HepG2 (cell line): ENCODE measurements around the gene SAMD10. TPM values are rescaled to one million over a fixed set of nuclear protein-coding genes. Genes with fewer than 3 reads are reported as not detected.

ENCODE experiments used
- BCL6 ChIP-seq: IDR thresholded peaks from 2 replicates; pipeline ENCODE4 v1.6.1; 2016; ENCODE audit warnings: missing genetic modification reagents, missing compliant biosample characterization
- CC2D1A ChIP-seq: sonication (generic); formaldehyde crosslinking; IDR thresholded peaks from 2 replicates; pipeline ENCODE4 v1.8.1; 2023; ENCODE audit warnings: mild to moderate bottlenecking, missing genetic modification reagents
- CREM ChIP-seq, 2 experiments: sonication (generic) in 1 of 2; formaldehyde crosslinking in 1 of 2; IDR thresholded peaks; 2 replicates each; pipeline versions ENCODE4 v1.4.0 to v1.6.1; 2016 to 2020; ENCODE audit warnings: antibody characterized with exemption in 1 of 2, mild to moderate bottlenecking in 1 of 2, missing genetic modification reagents in 1 of 2
- FOXA1 ChIP-seq, 2 experiments: fragments of 450-650 bp in 1 of 2; sonication (generic) in 1 of 2; formaldehyde crosslinking in 1 of 2; IDR thresholded peaks; 2 replicates each; pipeline versions ENCODE4 v1.4.0 to v1.6.1; 2016 to 2020; ENCODE audit warnings: missing genetic modification reagents in 1 of 2
- KDM5B ChIP-seq: sonication (generic); formaldehyde crosslinking; IDR thresholded peaks from 2 replicates; pipeline ENCODE4 v1.4.0; 2020; ENCODE audit warnings: missing genetic modification reagents, mild to moderate bottlenecking, borderline replicate concordance
- NR2C2 ChIP-seq: sonication (generic); formaldehyde crosslinking; IDR thresholded peaks from 2 replicates; pipeline ENCODE4 v1.4.0; 2020; ENCODE audit warnings: missing genetic modification reagents, mild to moderate bottlenecking, moderate library complexity, borderline replicate concordance
- ZFP1 ChIP-seq: IDR thresholded peaks from 2 replicates; pipeline ENCODE4 v1.6.1; 2016
- ZKSCAN1 ChIP-seq: fragments of 150-350 bp; IDR thresholded peaks from 2 replicates; pipeline ENCODE4 v1.6.1; 2014; ENCODE audit warnings: low read length
- ZNF350 ChIP-seq: sonication (generic); formaldehyde crosslinking; IDR thresholded peaks from 2 replicates; pipeline ENCODE4 v1.4.0; 2020; ENCODE audit warnings: mild to moderate bottlenecking, low read depth, missing genetic modification reagents, borderline replicate concordance
- polyA plus RNA-seq, 8 experiments: library from polyadenylated mRNA; depleted of rRNA in 3 of 8; stranded (reverse) in 7 of 8; unstranded in 1 of 8; fragments of >200 nt; fragmentation: Illumina TruSeq in 4 of 8; extraction: Trizol in 4 of 8; gene quantifications; 2 replicates each; pipeline versions ENCODE4 v1.2.1 to v1.2.3, GENCODE V29; 2011 to 2016; ENCODE audit warnings: low read depth in 4 of 8, missing spikeins in 1 of 8, mixed read lengths in 1 of 8; ENCODE audit not compliant: insufficient read depth in 1 of 8
- total RNA-seq, 5 experiments: library from RNA; depleted of rRNA; stranded (reverse); fragments of >200 nt; fragmentation: Illumina TruSeq; extraction: Trizol; gene quantifications; 2 replicates each; pipeline ENCODE4 v1.2.3, GENCODE V29; 2016; ENCODE audit warnings: low read depth in 1 of 5
- TF ChIP-seq, protein P1 (sequence below): sonication (generic); formaldehyde crosslinking; IDR thresholded peaks from 2 replicates; pipeline ENCODE4 v1.9.0; 2021; ENCODE audit warnings: missing genetic modification reagents, borderline replicate concordance
- TF ChIP-seq, protein P2 (sequence below): sonication (generic); formaldehyde crosslinking; IDR thresholded peaks from 2 replicates; pipeline ENCODE4 v1.4.0; 2020; ENCODE audit warnings: mild to moderate bottlenecking, missing genetic modification reagents
- TF ChIP-seq, protein P3 (sequence below): sonication (generic); formaldehyde crosslinking; IDR thresholded peaks from 2 replicates; pipeline ENCODE4 v1.4.0; 2020; ENCODE audit warnings: missing genetic modification reagents
- TF ChIP-seq, protein P4 (sequence below): sonication (generic); formaldehyde crosslinking; IDR thresholded peaks from 2 replicates; pipeline ENCODE4 v1.8.0; 2022; ENCODE audit warnings: missing genetic modification reagents, mild to moderate bottlenecking, moderate library complexity, borderline replicate concordance
- TF ChIP-seq, protein P5 (sequence below): sonication (generic); formaldehyde crosslinking; IDR thresholded peaks from 2 replicates; pipeline ENCODE4 v1.8.0; 2022; ENCODE audit warnings: missing genetic modification reagents, low read depth, mild to moderate bottlenecking, borderline replicate concordance
- TF ChIP-seq, protein P6 (sequence below): IDR thresholded peaks from 2 replicates; pipeline ENCODE4 v1.6.1; 2016; ENCODE audit warnings: missing compliant biosample characterization, missing genetic modification reagents, borderline replicate concordance
- TF ChIP-seq, protein P7 (sequence below): sonication (generic); formaldehyde crosslinking; IDR thresholded peaks from 2 replicates; pipeline ENCODE4 v1.5.0; 2020; ENCODE audit warnings: mild to moderate bottlenecking, low read depth, missing genetic modification reagents, borderline replicate concordance

Gene SAMD10
- total and polyA plus RNA-seq, 2 of the 13 experiments (the other 11 are each of a cell fraction or from before 2014, with no cell fraction given): 6.1 to 11.0 TPM

DNA sequence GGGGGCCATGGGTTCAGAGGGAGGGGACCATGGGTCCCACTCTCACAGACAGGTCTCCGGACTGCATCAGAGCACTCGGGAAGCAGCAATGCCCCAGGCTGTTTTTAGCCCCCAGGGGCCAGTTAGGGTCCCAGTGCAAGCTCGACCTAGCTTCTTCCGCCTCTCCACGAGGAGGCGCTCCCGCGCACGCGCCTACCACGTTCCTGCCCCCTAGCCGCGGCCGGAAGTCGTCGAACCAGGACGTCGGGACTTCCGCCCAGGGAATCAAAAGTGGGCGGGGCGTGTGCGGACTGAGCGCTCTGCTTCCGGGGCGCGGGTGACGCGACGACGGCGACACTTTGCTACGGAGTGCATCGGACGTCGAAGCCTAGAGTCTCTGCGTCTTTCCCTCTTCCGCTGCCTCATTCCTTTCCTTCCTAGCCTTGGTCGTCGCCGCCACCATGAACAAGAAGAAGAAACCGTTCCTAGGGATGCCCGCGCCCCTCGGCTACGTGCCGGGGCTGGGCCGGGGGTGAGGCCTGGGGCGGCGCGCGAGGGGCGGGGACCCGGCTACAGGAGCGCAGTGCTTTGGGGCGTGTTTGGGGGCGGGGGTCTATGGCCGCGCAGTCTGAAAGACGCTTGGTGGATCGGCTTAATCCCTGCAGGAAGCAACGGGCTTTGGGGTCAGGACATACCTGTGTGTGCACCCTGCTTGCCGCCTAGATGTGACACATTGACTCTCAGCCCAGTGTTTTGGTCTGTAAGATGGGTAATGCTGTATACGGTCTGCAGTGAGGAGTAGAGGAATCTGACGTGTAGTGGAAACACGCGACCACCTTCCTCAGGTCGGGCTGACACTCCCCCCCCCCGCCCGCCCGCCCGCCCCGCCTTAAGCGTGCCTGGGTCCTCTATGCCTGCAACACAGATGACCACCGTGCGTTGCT lies 1.6 kb upstream of the SAMD10 start, which contains the start of gene PRPF6 (continued):
- TF ChIP-seq NR2C2 (CRISPR knock-in tag) (peak; percentile 100), FOXA1 (IDR thresholded peaks at IDR 0.05) (no peak), FOXA1 (CRISPR knock-in tag; IDR thresholded peaks at IDR 0.05) (peak; percentile 23; the same call in 1 of the 2 replicates), ZKSCAN1 (peak; percentile 52; the same call in 1 of the 2 replicates), CREM (IDR thresholded peaks at IDR 0.05) (peak; percentile 99), CREM (CRISPR knock-in tag; IDR thresholded peaks at IDR 0.05) (peak; percentile 86), ZFP1 (no peak; the same call in 1 of the 2 replicates), KDM5B (peak; percentile 96), ZNF350 (CRISPR knock-in tag) (peak; percentile 98), CC2D1A (peak; percentile 89; the same call in 1 of the 2 replicates), BCL6 (CRISPR knock-in tag) (peak; percentile 74)
- TF ChIP-seq, protein P1, sequence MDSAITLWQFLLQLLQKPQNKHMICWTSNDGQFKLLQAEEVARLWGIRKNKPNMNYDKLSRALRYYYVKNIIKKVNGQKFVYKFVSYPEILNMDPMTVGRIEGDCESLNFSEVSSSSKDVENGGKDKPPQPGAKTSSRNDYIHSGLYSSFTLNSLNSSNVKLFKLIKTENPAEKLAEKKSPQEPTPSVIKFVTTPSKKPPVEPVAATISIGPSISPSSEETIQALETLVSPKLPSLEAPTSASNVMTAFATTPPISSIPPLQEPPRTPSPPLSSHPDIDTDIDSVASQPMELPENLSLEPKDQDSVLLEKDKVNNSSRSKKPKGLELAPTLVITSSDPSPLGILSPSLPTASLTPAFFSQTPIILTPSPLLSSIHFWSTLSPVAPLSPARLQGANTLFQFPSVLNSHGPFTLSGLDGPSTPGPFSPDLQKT: no peak; the same call in 1 of the 2 replicates
- TF ChIP-seq, protein P2, sequence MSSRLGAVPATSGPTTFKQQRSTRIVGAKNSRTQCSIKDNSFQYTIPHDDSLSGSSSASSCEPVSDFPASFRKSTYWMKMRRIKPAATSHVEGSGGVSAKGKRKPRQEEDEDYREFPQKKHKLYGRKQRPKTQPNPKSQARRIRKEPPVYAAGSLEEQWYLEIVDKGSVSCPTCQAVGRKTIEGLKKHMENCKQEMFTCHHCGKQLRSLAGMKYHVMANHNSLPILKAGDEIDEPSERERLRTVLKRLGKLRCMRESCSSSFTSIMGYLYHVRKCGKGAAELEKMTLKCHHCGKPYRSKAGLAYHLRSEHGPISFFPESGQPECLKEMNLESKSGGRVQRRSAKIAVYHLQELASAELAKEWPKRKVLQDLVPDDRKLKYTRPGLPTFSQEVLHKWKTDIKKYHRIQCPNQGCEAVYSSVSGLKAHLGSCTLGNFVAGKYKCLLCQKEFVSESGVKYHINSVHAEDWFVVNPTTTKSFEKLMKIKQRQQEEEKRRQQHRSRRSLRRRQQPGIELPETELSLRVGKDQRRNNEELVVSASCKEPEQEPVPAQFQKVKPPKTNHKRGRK: no peak
- TF ChIP-seq, protein P3, sequence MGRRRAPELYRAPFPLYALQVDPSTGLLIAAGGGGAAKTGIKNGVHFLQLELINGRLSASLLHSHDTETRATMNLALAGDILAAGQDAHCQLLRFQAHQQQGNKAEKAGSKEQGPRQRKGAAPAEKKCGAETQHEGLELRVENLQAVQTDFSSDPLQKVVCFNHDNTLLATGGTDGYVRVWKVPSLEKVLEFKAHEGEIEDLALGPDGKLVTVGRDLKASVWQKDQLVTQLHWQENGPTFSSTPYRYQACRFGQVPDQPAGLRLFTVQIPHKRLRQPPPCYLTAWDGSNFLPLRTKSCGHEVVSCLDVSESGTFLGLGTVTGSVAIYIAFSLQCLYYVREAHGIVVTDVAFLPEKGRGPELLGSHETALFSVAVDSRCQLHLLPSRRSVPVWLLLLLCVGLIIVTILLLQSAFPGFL: no peak
- TF ChIP-seq, protein P4, sequence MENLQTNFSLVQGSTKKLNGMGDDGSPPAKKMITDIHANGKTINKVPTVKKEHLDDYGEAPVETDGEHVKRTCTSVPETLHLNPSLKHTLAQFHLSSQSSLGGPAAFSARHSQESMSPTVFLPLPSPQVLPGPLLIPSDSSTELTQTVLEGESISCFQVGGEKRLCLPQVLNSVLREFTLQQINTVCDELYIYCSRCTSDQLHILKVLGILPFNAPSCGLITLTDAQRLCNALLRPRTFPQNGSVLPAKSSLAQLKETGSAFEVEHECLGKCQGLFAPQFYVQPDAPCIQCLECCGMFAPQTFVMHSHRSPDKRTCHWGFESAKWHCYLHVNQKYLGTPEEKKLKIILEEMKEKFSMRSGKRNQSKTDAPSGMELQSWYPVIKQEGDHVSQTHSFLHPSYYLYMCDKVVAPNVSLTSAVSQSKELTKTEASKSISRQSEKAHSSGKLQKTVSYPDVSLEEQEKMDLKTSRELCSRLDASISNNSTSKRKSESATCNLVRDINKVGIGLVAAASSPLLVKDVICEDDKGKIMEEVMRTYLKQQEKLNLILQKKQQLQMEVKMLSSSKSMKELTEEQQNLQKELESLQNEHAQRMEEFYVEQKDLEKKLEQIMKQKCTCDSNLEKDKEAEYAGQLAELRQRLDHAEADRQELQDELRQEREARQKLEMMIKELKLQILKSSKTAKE (CRISPR knock-in tag): peak; percentile 69
- TF ChIP-seq, protein P5, sequence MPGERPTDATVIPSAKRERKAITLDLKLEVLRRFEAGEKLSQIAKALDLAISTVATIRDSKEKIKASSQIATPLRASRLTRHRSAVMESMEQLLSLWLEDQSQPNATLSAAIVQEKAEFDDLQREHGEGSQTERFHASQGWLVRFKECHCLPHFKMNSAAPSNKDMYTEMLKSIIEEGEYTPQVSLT (CRISPR knock-in tag): no peak; the same call in 1 of the 2 replicates
- TF ChIP-seq, protein P6, sequence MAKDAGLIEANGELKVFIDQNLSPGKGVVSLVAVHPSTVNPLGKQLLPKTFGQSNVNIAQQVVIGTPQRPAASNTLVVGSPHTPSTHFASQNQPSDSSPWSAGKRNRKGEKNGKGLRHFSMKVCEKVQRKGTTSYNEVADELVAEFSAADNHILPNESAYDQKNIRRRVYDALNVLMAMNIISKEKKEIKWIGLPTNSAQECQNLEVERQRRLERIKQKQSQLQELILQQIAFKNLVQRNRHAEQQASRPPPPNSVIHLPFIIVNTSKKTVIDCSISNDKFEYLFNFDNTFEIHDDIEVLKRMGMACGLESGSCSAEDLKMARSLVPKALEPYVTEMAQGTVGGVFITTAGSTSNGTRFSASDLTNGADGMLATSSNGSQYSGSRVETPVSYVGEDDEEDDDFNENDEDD (CRISPR knock-in tag): peak; percentile 94; the same call in 1 of the 2 replicates
- TF ChIP-seq, protein P7, sequence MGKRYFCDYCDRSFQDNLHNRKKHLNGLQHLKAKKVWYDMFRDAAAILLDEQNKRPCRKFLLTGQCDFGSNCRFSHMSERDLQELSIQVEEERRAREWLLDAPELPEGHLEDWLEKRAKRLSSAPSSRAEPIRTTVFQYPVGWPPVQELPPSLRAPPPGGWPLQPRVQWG (CRISPR knock-in tag): peak; percentile 91; the same call in 1 of the 2 replicates
